HG03378 (cell line): Measurements from ENCODE around the gene LRRC8C.

Experiments used
- ATAC-seq: cut with Tn5 transposase; IDR thresholded peaks from one replicate; pipeline ENCODE4 v1.9.1; 2021; ENCODE audit warnings: mild to moderate bottlenecking, moderate library complexity; ENCODE audit not compliant: unreplicated experiment

Gene LRRC8C

DNA sequence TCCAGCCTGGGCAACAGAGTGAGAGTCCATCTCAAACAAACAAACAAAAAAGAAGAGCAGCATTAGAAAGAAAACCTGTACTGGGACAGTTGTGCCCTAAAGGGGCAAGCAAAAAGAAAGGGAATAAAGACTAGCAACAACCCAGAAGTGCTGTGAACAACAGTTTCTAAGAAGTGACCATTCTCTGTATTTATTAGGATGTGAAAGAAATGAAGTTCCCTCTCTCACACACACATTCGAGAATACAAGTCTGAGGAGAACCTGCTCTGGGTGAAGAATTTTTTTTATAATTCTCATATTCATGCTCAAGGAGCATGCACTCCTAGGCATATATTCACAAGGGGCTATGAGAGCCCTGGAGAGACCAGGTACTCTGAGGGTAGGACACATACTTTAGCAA is 128.4 kb downstream of the LRRC8C start:
- ATAC-seq = no peak

DNA sequence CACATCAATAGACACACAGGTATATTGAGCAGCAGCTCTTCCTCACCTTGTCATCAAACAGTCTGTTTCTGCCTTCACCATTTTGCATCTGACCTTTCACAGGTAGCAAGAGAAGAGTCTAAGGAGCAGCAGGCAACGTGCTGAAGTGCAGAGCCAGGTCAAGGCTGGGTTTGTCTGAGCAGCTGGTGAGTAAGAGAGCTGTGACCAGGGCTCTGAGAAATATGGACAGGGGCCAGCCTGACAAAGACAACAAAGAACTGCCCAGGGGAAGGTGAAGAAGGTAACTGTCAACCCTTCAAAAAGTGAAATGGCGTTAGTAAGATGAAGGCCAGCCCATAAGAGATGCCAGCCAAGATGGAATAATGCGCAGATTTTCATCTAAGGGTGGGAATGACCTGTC is 129.0 kb downstream of the LRRC8C start:
- ATAC-seq = no peak

DNA sequence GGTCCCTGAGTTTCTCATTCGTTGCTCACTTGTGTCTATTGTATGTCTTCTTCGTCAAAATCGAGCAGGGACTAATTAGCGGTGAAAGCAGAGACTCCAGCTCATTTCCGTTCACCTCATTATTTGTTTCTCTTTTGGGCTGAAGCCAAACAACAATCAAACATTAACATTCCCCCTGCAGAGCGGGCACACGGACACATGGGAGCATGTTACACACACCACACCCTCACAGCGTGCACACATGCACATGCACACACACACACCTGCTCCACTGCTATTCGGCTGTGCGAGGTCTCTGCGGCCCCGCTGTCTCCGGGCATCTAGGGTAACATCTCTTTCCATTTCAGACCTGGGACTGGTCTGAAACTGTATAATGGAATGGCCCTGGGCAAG is 129.5 kb downstream of the LRRC8C start:
- no peak for ATAC-seq

DNA sequence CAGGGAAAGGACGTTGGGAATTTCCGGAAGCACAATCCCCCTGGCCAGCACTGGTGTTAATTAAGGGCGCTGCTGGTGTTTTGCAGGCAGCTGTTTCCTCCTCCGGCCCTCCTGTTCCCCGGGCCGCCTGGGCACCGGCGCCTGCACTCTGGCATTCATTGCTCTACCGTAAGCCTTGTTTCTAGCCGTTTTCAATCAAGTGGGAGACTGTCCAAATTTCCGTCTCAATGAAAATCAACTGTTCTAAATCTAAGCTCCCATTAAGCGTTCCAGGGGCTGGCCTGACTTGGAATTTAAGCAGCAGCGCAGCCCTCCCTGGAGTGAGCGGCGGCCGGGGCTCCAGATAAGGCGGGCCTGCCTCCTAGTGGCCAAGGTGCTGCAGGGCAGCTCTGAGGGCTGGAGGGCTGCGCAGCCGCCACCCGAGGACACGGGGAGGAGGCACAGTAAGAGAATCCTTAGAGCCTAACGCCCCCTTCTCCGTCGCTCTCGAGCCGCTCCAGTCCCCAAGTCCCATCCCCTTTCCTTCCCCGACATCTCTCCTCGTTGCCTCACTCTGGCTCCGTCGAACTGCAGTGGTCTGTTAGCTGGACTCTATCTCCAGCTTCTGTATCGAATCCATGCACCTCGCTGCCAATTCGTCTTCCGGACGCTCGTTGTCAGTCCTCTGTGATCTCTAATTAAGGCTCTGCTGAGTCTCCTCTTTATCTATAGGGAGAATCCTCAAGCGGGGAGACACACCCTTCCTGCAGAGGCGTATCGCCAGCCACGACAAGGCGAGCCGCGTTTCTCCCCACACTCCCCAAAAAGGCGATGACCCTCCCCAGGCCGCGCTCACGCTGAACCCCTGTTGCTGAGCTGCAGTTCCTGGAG is 130.1 kb downstream of the LRRC8C start:
- peak; percentile 90 for ATAC-seq

DNA sequence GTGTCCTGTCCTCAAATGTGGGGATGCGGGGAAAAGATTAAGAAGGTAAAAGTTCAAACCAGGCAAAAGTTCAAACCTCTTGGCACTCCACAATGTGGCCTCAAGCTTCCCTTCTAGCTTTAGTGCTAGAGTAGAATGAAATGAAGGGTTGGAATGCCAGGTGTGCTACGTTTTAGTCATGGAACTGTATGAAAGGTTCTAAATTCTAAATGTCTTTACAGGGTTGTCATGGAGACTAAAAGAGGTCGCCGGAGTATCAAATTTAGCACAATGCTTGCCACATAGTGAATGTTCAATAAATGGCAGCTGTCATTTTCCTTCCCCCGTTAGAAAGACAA is 130.7 kb downstream of the LRRC8C start:
- ATAC-seq = no peak

DNA sequence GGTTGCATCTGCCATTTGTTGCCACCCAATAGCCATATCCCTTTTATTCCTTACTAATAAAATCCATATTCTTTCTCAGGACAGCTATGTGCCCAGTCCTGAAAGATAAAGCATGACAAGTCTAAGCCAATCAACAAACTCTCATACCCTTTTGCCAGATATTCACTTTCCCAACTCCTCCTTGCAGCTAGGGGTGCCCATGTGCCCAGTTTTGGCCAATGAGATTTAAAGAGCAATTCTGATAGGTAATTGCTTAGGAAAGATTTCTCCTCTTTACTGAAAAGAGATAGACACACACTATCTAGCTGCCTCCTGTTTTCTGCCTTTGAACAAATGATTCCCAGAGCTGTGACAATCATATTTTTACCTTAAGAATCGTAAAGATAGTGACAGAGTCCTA is 132.9 kb downstream of the LRRC8C start:
- no peak for ATAC-seq

DNA sequence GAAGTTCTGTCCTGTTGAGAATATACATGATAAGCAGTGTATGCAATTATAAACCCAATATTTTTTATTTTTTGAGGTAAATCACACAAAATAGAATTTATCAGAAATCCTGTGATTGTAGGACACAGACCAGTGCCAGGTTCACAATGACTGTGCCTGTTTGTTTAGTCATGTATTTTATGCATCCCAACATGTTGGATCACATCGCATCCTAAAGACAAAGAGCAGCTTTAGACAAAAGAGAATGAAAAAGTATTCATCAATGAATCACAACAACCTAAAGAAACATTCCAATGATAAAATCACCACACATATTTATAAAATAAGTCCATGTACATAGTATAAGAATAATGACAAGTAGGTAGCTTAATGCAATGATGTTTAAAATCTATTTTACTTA is 134.7 kb downstream of the LRRC8C start:
- ATAC-seq = no peak
